Naive B cell (primary cell): Measurements from ENCODE around the gene CNP. TPM values are rescaled to one million over a fixed set of nuclear protein-coding genes. Genes with fewer than 3 reads are reported as not detected.
A peak's percentile ranks its signal among the peaks of the same experiment; 100 is the strongest.
"Not testable (repeated sequence)": the region's sequence is repeated elsewhere in the genome, so short reads cannot be mapped to it uniquely, and the experiment has no call there.

ENCODE experiments used
- ATAC-seq, 2 donors: fragments of 150-1000 bp; cut with Tn5 transposase; 2 replicates each; pipeline ENCODE4 v1.10.0; 2021; ENCODE audit warnings: low read depth in 2 of 2, mild to moderate bottlenecking in 2 of 2, moderate library complexity in 2 of 2
- DNase-seq: peaks from one replicate; pipeline ENCODE4 v3.0.0; 2022
- H3K27ac Mint-ChIP-seq, 6 donors: one replicate each; pipeline ENCODE4 v1.8.0; 2020 to 2022; ENCODE audit warnings: mild to moderate bottlenecking in 6 of 6, mixed read lengths in 6 of 6, moderate library complexity in 5 of 6, inconsistent platforms in 2 of 6
- H3K27me3 Mint-ChIP-seq, 3 donors: one replicate each; pipeline ENCODE4 v1.8.0; 2021 to 2022; ENCODE audit warnings: mixed read lengths in 3 of 3, mild to moderate bottlenecking in 1 of 3
- H3K36me3 Mint-ChIP-seq, 2 donors: one replicate each; pipeline ENCODE4 v1.8.0; 2020 to 2022; ENCODE audit warnings: mixed read lengths in 2 of 2, inconsistent platforms in 1 of 2, mild to moderate bottlenecking in 1 of 2
- H3K4me1 Mint-ChIP-seq, 3 donors: one replicate each; pipeline ENCODE4 v1.8.0; 2020 to 2022; ENCODE audit warnings: mixed read lengths in 3 of 3, inconsistent platforms in 1 of 3, mild to moderate bottlenecking in 1 of 3, moderate library complexity in 1 of 3
- H3K4me3 Mint-ChIP-seq, 8 donors: one replicate each; pipeline ENCODE4 v1.8.0; 2020 to 2022; ENCODE audit warnings: mild to moderate bottlenecking in 8 of 8, mixed read lengths in 8 of 8, moderate library complexity in 8 of 8, inconsistent platforms in 2 of 8
- H3K9me3 Mint-ChIP-seq, 7 donors: one replicate each; pipeline ENCODE4 v1.8.0; 2020 to 2022; ENCODE audit warnings: mixed read lengths in 7 of 7, mild to moderate bottlenecking in 5 of 7, inconsistent platforms in 2 of 7, moderate library complexity in 1 of 7
- polyA plus RNA-seq, 6 donors: library from polyadenylated mRNA; unstranded; fragments of 300-500 nt; fragmentation: Illumina TruSeq; gene quantifications; one replicate each; pipeline ENCODE4 v1.2.3, GENCODE V29; 2021; ENCODE audit warnings: low read depth in 6 of 6

The CNP gene
- polyA plus RNA-seq, 6 donors from 2014 or later, result 27.5 to 42.4 (median 34.8) TPM

GRCh38 chr17:42010898-42011516 lies 44.4 kb downstream of the CNP start:
- Mint-ChIP-seq H3K36me3 (peaks cover 0 to 4% of the 10 kb centered on the region in 2 donors), H3K27me3 (no peaks in the 10 kb centered on the region), H3K4me3 (peak overlapping the region in 1 of 8 donors; percentile 14), H3K27ac (peak overlapping the region in 1 of 6 donors; percentile 11), H3K4me1 (peaks cover 35 to 71% (median 49%) of the 10 kb centered on the region in 3 donors), H3K9me3 (no peaks in the 10 kb centered on the region)
- ATAC-seq (no peak), DNase-seq (no peak)

- not testable (repeated sequence) for ATAC-seq, H3K9me3 Mint-ChIP-seq, DNase-seq, H3K27me3 Mint-ChIP-seq
- peak overlapping the region in 2 of 8 donors; percentile 11 to 55 for H3K4me3 Mint-ChIP-seq
- peaks cover 42 to 78% (median 52%) of the 10 kb centered on the region in 3 donors for H3K4me1 Mint-ChIP-seq
- H3K27ac Mint-ChIP-seq, result peak overlapping the region in 1 of 6 donors; percentile 87
- H3K36me3 Mint-ChIP-seq, result peaks cover 4 to 10% of the 10 kb centered on the region in 2 donors
Observed at GRCh38 chr17:42012363-42012762, 45.8 kb downstream of the CNP start.

GRCh38 chr17:42013740-42014139 lies 47.1 kb downstream of the CNP start:
- H3K27me3 Mint-ChIP-seq, ATAC-seq, H3K27ac Mint-ChIP-seq, H3K9me3 Mint-ChIP-seq, DNase-seq: not testable (repeated sequence)
- H3K36me3 Mint-ChIP-seq, result peaks cover 4 to 12% of the 10 kb centered on the region in 2 donors
- peak overlapping the region in 1 of 8 donors; percentile 55 for H3K4me3 Mint-ChIP-seq
- peaks cover 52 to 87% (median 63%) of the 10 kb centered on the region in 3 donors for H3K4me1 Mint-ChIP-seq

- Mint-ChIP-seq H3K36me3 (peaks cover 3 to 12% of the 10 kb centered on the region in 2 donors), H3K27me3 (no peaks in the 10 kb centered on the region), H3K27ac (peak overlapping the region; percentile 97 to 100 (median 99)), H3K4me3 (peak overlapping the region; percentile 92 to 100 (median 98)), H3K9me3 (peaks cover 0 to 1% (median 0%) of the 10 kb centered on the region in 7 donors), H3K4me1 (peaks cover 48 to 90% (median 69%) of the 10 kb centered on the region in 3 donors)
- no peak for DNase-seq
- no peak for ATAC-seq
Observed at GRCh38 chr17:42016411-42016831, 49.8 kb downstream of the CNP start.

- DNase-seq (peak; percentile 88), ATAC-seq (peak; percentile 87 to 89)
- Mint-ChIP-seq H3K9me3 (peaks cover 0 to 1% (median 0%) of the 10 kb centered on the region in 7 donors), H3K4me1 (peaks cover 48 to 87% (median 66%) of the 10 kb centered on the region in 3 donors), H3K4me3 (peak within 1 kb of the TSS; percentile 92 to 100 (median 98)), H3K27me3 (no peaks in the 10 kb centered on the region), H3K27ac (peak within 1 kb of the TSS; percentile 97 to 100 (median 99)), H3K36me3 (peaks cover 0 to 12% of the 10 kb centered on the region in 2 donors)
Observed at GRCh38 chr17:42016941-42017865, 50.6 kb downstream of the CNP start, which contains the start of gene DNAJC7. DNAJC7 (minus strand) TSS chr17:42017439; CDS start chr17:42017416, 23 bp downstream.

- H3K4me1 Mint-ChIP-seq, result peaks cover 50 to 83% (median 69%) of the 10 kb centered on the region in 3 donors
- DNase-seq (no peak), ATAC-seq (no peak)
- H3K9me3 Mint-ChIP-seq, result peaks cover 0 to 1% (median 0%) of the 10 kb centered on the region in 7 donors
- peak overlapping the region; percentile 42 to 99 (median 86) for H3K27ac Mint-ChIP-seq
- no peaks in the 10 kb centered on the region for H3K27me3 Mint-ChIP-seq
- peaks cover 0 to 12% of the 10 kb centered on the region in 2 donors for H3K36me3 Mint-ChIP-seq
- H3K4me3 Mint-ChIP-seq, result peak overlapping the region; percentile 92 to 100 (median 98)
Observed at GRCh38 chr17:42017866-42018200, 51.2 kb downstream of the CNP start.

- no peaks in the 10 kb centered on the region for H3K27me3 Mint-ChIP-seq
- H3K4me1 Mint-ChIP-seq, result peaks cover 47 to 78% (median 65%) of the 10 kb centered on the region in 3 donors
- peaks cover 0 to 12% of the 10 kb centered on the region in 2 donors for H3K36me3 Mint-ChIP-seq
- ATAC-seq (no peak), DNase-seq (no peak)
- peak overlapping the region in 2 of 6 donors; percentile 42 to 97 for H3K27ac Mint-ChIP-seq
- peaks cover 0 to 1% (median 0%) of the 10 kb centered on the region in 7 donors for H3K9me3 Mint-ChIP-seq
- H3K4me3 Mint-ChIP-seq, result peak overlapping the region; percentile 92 to 100 (median 98)
Observed at GRCh38 chr17:42018339-42018738, 51.7 kb downstream of the CNP start.

GRCh38 chr17:42018988-42019387 lies 52.4 kb downstream of the CNP start:
- ATAC-seq, result no peak
- H3K4me1 Mint-ChIP-seq, result peaks cover 45 to 77% (median 62%) of the 10 kb centered on the region in 3 donors
- peak overlapping the region in 2 of 6 donors; percentile 72 to 74 for H3K27ac Mint-ChIP-seq
- H3K27me3 Mint-ChIP-seq, result no peaks in the 10 kb centered on the region
- peaks cover 0 to 12% of the 10 kb centered on the region in 2 donors for H3K36me3 Mint-ChIP-seq
- H3K9me3 Mint-ChIP-seq, result peaks cover 0 to 1% (median 0%) of the 10 kb centered on the region in 7 donors
- H3K4me3 Mint-ChIP-seq, result peak overlapping the region; percentile 15 to 100 (median 98)
- DNase-seq, result no peak

- Mint-ChIP-seq H3K4me1 (peaks cover 47 to 80% (median 70%) of the 10 kb centered on the region in 3 donors), H3K27ac (peak within 1 kb of the TSS; percentile 63 to 94 (median 88)), H3K9me3 (peaks cover 0 to 1% (median 0%) of the 10 kb centered on the region in 7 donors), H3K36me3 (peaks cover 0 to 15% of the 10 kb centered on the region in 2 donors), H3K4me3 (peak within 1 kb of the TSS; percentile 91 to 100 (median 98)), H3K27me3 (no peaks in the 10 kb centered on the region)
- peak; percentile 66 for ATAC-seq
- peak; percentile 91 for DNase-seq
Observed at GRCh38 chr17:42019509-42020404, 53.2 kb downstream of the CNP start, which contains the start of gene NKIRAS2. NKIRAS2 (plus strand) TSS chr17:42020090; CDS start chr17:42021578, 1,488 bp downstream.

- Mint-ChIP-seq H3K36me3 (peaks cover 0 to 20% of the 10 kb centered on the region in 2 donors), H3K4me1 (peaks cover 47 to 74% (median 64%) of the 10 kb centered on the region in 3 donors)
- not testable (repeated sequence) for H3K9me3 Mint-ChIP-seq
Observed at GRCh38 chr17:42020845-42021244, 54.2 kb downstream of the CNP start.

GRCh38 chr17:42023524-42024349 lies 57.1 kb downstream of the CNP start:
- Mint-ChIP-seq H3K9me3 (peaks cover 0 to 1% (median 0%) of the 10 kb centered on the region in 7 donors), H3K36me3 (peaks cover 0 to 8% of the 10 kb centered on the region in 2 donors), H3K27me3 (no peaks in the 10 kb centered on the region), H3K27ac (peak overlapping the region in 2 of 6 donors; percentile 50 to 82), H3K4me3 (peak overlapping the region in 2 of 8 donors; percentile 30 to 65), H3K4me1 (peaks cover 36 to 49% (median 43%) of the 10 kb centered on the region in 3 donors)
- DNase-seq (no peak), ATAC-seq (no peak)

More at GRCh38 chr17:42020845-42021244, 54.2 kb downstream of the CNP start:
- Mint-ChIP-seq H3K4me3 (peak overlapping the region; percentile 85 to 100 (median 94)), H3K27ac (peak overlapping the region; percentile 51 to 91 (median 84))
- ATAC-seq, H3K27me3 Mint-ChIP-seq, DNase-seq: not testable (repeated sequence)
